GM19397 (cell line): ENCODE results near the gene RANBP10.

ENCODE experiments used
- ATAC-seq: cut with Tn5 transposase; IDR thresholded peaks from one replicate; pipeline ENCODE4 v1.9.1; 2021; ENCODE audit warnings: mild to moderate bottlenecking, moderate library complexity; ENCODE audit not compliant: unreplicated experiment

Gene RANBP10

DNA sequence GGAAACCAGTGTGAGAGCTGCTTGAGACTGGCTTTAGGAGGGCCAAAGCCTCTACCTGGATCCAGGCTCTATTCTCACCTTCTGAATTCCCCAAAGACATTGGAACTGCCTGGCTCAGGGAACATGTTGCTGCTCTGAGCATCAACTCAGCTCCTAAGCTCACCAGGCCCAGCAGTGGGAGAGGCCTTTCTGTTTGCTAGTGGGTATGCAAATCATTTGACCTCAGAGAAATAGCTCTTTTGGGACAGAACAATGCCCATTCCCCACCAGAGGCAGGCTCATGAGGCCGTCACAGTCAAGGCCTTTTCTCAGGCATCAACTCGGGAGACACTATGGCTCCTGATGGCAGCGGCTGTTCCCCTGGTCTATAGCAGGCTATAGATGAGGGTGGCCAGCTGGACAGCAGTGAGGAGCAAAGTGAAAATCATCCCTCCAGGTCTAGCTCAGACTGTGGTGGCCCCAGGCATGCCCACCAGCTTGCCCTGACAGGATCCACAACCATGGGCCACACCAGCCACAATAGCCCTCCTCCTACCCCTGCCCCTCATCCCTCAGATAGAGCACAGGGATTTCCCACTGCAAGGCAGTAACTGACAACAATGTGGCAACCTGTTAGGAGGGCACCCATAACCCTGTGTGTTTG, 56.8 kb downstream of the RANBP10 start:
- ATAC-seq, result no peak

DNA sequence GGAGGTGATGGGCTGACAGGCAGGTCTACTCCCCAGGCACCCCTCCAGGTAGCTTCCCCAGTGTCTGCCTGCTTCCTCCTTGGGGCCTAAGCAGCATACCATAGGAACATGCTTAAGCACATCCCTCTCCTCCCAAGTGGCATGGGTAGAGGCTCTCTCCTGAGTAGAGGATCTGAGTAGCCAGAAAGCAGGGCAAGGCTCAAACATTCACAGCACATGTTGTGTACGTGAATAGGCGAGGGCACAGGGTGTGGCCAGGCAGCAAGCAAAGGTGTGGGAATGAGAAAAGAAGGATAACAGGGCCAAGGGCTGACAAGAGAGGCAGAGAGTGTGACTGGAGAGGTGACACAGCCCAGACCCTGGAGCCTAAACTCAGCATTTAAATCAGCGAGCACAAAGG, 57.5 kb downstream of the RANBP10 start:
- no peak for ATAC-seq

DNA sequence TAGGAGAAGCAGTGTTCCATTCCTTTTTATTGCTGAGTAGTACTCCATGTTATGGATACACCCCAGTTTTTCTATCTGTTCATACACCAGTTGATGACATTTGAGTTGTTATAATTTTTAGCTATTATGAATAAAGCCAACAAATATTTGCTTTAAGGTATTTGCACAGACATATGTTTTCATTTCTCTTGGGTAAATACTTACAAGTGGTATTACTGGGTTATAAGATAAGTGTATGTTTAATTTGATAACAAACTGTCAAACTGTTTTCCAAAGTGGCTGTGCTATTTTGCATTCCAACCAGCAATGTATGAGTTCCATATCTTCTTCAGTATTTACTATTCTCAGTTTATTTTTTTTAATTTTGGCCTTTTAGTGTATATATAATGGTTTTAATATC, 59.5 kb downstream of the RANBP10 start:
- ATAC-seq, result no peak

DNA sequence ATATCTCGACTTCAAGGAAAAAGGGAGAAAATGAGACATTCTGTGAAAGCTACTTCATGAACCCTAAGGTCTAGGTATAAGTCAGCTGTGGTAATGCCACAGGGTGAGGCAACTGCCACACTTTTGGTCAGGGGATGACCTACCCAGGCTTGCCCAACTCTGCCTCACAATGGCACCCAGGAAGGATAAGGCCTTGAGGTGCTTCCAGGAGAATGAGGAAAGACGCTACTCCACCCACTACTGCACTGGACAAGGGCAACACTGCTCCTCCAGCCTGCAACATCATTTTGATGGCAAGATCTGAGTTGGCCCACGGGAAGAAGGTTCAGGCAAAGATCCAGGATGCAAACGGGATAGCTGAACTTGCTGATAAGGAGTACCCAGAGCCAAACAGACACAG, 65.2 kb downstream of the RANBP10 start:
- no peak for ATAC-seq

GRCh38 chr16:67740391-67740790, 66.0 kb downstream of the RANBP10 start:
- no peak for ATAC-seq

GRCh38 chr16:67736858-67737257, 69.5 kb downstream of the RANBP10 start:
- ATAC-seq, result no peak

DNA sequence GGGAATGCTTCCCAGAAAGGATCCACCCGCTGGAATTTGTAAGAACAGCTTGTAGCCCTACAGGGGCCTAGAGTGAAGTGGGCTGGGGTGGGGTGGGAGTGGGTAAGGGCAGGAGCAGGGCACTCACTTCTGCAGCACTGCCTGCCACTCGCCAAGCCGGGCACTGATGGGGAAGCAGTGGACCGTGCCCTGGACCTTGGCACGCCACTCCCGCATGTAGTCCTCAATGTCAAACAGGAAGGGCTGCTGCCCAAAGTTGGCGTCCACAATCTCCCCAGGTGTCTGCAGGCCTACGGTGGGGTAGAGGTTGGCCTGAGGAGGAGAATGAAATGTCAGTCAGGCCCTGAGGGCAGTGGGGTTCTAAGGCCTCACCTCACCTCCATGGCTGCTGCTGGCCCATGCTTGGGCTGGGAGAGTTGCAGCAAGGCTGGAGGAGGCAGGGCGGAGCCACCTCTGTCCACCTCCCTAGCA, 71.6 kb downstream of the RANBP10 start:
- no peak for ATAC-seq

DNA sequence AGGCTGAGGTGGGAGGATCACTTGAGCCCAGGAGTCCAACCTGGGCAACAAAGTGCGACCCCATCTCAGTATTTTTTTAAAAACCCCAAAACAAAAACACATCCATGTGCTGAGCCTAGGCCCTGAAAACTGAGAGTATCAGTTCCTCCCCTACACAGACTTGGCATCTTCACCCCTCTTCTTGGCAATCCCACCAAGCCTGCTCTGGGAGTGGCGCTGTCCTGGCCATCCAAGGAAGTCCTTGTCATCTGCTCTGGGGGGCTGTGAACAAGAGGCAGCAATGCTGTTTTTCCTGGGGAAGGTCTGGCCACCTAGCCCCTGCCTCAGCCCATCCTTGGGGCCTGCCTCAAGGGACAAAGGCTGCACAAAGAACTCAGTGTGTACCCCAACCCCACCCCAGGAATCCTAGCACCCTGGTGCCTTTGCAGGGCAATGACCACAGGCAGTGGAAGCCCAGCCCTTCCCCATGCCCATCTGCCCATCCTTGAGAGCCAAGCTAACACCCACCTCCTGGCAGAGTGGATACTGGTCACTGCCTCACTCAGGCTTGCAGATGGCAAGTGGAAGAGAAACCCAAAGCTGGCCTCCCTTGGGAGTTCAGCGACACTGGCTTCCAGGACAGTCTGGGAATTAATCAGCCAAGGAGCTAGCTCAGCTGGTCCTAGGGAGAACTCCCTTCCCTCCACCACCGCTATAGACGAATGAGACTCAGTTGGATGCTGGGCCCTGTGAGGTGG, 72.5 kb downstream of the RANBP10 start:
- no peak for ATAC-seq

DNA sequence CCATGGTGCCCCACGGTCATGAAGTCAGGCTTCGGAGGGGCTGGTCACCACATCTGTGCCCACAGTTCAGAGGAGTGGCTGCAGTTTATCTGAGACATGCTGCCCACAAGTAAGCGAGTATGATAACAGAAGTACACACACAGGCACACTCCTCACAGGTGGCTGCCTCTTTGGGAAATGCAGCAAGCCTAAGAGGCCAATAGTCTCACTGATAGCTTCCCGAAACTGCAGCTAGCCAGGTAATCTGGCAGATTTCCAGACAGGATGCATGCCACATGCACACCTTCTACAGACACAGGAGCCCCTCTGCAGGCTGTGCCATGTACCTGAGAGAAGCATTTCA, 74.6 kb downstream of the RANBP10 start:
- ATAC-seq, result no peak

DNA sequence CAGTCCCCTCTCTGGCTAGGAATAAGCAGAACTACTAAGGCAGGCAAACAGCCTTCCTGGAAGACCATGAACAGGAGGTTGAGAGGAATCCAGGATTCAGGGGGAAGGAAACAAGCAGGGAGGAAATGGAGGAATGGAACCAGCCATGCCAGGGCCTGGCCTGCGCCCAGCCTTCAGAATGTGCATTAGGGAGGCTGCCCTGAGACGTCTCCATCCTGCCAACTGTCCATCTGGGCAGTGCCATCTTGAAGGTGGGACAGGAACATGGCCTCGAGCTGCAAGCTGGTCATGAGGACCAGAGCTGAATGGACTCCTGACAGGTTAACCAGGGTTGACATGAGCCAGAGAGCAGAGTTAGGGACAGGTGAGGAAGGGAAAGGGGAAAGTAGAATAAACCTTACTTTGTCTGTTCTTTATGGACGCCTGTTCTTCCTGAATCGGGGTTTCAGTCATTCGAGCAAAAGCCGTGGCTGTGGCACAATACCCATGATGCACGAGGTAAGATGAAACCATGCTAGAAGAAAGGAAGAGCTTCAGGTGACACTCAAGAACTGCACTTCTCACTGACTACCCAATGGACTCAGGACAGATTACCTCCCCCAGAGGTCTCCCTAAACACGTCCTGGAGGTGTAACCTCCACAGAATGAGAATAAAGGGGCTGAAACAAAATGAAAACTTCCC, 75.1 kb downstream of the RANBP10 start:
- ATAC-seq, result no peak

GRCh38 chr16:67730326-67730725, 76.0 kb downstream of the RANBP10 start:
- ATAC-seq, result no peak

GRCh38 chr16:67729636-67730248, 76.6 kb downstream of the RANBP10 start:
- ATAC-seq, result no peak

GRCh38 chr16:67727521-67728485, 78.6 kb downstream of the RANBP10 start:
- no peak for ATAC-seq

DNA sequence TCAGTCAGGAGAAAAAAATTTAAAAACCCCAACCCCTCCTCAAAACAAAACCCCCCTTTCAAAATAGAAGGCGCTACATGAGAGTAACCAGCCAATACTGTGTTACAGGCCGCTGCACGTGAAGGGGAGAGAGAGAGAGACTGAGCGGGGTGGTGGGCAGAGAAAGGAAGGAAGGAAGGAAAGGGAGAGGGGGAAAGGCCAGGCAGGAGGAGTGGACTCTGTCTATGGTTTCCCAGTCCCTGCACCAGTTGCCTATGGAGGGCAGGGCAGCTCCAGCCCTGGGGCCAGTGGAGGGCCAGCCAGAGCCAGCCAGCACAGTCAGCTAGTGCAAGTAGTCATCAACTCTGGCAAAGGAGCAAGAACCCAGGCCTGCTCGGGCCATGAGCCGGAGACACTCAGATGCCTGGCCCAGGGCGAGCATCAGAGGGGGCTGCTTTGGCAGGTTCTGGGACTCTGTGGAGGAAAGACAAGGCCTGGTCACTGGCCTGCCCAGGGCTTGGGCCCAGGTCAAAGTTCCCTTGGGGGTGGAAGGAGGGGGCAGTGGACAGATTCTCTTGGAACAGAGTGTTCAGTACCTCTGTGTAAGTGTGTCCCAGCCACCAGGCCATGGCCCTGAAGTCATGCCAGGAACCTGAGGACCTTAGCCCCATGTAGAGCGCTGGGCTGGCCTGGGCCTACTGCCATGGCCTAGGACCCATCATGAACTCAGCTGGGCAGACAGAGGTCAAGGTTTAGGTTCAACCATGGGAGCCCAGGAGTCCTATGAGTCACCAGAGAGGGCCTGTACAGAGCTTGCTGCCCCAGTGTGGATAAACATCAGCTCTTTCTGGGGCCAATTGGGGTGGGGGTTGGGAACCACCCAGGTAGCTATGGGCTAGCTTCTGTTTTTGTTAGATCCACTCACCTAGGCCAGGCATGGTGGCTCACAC, 80.0 kb downstream of the RANBP10 start:
- ATAC-seq, result no peak

DNA sequence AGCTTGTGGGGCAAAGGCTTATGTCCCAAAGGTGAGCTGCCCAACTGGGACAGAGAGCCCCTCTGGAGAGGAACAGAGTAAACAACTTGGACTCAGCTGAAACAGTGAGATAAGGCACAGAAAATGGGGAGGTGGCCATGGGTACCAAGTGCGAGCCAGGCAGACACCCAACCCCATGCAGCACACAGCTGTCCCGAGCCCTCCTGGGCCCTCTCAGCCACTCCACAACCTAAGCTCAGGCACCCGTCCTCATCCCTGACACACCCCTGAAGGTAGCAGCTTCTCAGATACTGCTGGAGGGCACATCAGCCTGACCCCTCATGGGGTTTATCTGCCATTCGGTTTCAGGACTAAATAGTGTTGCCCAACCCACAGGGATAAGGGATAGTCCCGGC, 82.5 kb downstream of the RANBP10 start:
- no peak for ATAC-seq

GRCh38 chr16:67723151-67723910, 83.0 kb downstream of the RANBP10 start:
- ATAC-seq, result no peak

DNA sequence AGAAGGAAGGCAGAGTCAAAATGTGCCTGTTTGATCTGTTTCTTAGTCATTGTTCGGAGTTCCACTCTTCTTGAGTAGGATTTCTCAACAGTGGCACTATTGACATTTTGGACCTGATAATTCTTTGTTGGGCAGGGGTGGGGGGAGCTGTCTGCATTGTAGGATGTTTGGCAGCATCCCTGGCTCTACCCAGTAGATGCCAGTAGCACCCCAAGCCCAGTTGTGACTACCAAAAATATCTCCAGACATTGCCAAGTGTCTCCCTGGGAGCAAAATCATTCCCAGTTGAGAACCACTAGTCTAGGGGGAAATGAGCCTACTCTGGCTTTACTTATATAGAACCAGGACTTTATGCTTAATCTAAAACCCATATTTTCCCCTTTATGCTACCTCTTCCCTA, 86.1 kb downstream of the RANBP10 start:
- ATAC-seq, result no peak

DNA sequence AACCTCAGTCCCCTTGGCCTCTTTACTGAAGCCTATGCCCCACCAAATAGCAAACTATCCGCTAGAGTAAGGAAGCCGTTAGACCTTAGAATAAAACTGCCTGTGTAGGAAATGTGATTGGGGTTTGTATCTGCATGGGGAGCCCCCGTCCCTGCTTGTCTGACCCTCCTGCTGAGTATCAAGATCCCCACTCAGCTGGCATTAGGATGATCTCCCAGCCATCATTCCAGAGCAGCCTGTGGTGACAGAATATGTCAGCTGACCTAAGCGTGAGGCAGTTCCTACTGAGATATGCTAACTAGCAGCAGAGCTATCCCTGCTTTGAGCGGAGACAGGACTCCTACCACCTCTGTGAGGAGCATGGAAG, 86.6 kb downstream of the RANBP10 start:
- no peak for ATAC-seq
